GM19351 (cell line): Measurements from ENCODE around the gene UBE2J1.

ENCODE experiments used
- ATAC-seq: cut with Tn5 transposase; IDR thresholded peaks from one replicate; pipeline ENCODE4 v1.9.1; 2021; ENCODE audit warnings: mild to moderate bottlenecking, moderate library complexity; ENCODE audit not compliant: unreplicated experiment

Gene UBE2J1

DNA sequence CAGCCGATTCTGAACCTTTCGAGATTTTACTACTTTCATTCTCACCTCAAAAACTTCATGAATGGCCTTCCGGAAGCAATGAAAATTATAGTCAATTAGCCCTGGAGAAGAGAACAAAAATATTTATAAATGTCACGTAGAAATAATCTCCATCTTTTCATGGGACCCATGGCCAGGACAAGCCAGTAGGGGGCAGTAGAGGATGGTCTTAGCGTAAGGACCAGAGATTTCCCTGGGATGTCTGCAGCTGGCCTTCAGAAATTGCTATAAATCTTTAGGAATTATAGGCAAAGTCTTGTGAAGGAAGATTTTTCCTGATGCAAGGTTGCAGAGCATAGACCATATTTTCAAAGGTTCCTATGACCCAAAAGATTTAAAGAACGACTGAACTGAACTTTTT is 15.6 kb upstream of the UBE2J1 start:
- ATAC-seq = no peak

DNA sequence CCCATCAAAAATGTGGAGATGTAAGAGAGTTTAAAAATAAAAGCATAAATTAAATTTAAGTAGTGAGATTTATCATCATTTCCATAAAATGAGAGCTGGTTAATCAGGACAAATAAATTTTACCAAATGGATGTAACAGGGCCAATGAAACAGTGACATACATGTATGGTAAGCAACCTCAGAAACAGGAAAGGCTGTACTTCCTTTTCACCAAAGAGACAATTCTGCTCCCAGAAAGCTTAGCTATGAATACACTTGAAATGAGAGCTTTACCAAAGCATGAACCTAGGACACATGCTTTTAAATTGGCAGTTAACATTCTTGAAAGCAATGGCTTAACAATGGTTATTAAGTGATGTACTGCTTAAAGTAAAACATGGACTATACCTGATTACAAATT is 12.1 kb upstream of the UBE2J1 start:
- no peak for ATAC-seq

GRCh38 chr6:89361171-89361570 is 8.6 kb upstream of the UBE2J1 start:
- ATAC-seq = no peak

DNA sequence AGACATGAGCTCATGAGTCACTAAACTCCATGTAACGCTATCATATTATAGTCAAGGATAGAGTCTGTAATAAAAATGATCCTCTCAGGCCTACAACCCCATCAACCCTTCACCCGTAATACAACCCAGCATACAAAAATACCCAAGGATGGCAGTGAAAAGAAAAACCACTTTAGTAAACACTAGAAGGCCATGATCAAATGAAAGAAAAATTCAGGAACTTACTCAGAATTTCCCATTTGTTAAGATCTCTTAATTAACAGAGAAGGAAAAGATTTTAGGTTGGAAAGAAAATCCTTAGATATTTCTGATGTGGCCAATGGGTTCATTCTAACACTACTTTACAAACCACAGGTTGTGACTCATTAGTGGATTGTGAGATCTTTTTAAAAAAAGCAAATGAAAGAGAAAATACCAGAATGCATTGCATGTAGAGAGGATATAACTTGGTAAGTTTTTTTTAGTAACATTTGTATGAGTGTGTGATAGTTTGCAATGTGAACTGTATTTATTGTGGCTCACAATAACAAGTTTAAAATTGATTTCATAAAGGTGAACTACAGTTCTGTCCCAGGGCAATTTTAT is 8.0 kb upstream of the UBE2J1 start:
- ATAC-seq = peak; percentile 54

DNA sequence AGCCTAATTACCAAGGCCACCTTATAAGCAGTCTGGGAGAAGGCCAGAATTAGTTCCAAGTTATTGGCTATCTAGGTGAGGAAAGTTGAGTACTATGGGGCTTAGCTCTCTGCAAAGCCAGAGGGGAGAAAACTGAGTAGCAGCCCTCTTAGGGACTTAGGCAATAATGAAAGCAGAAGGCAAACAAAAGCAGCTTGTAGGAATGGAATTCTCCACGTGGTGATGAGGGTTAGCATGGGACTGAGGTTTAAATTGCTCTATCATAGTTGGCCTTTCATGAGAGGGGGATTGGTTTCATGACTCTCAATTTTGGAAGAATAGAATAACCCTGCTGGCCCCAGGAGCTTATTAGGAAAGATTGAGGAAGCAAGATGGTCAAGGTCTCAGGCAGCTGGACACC is 7.0 kb upstream of the UBE2J1 start:
- ATAC-seq = no peak

DNA sequence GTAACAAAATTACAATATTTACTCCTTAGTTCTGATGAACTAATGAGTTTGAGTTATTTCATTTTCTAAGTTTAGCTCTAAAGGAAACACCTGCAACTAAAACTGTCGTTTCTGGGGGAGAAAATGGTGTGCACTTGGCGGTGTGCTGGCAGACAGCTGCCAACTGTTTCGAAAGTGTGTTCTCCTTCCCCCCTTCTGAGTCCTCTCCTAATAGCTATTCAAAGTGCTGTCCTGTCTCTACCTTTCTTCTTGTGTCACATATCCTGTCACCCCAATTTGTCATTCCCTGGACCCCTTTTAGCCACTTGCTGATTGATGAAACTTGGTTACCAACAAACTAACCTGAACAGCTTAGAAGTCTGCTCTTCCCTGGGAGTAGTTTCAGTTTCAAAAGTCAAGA is 4.9 kb upstream of the UBE2J1 start:
- peak; percentile 46 for ATAC-seq

- ATAC-seq = no peak
Observed at GRCh38 chr6:89356642-89357170, 4.2 kb upstream of the UBE2J1 start.

DNA sequence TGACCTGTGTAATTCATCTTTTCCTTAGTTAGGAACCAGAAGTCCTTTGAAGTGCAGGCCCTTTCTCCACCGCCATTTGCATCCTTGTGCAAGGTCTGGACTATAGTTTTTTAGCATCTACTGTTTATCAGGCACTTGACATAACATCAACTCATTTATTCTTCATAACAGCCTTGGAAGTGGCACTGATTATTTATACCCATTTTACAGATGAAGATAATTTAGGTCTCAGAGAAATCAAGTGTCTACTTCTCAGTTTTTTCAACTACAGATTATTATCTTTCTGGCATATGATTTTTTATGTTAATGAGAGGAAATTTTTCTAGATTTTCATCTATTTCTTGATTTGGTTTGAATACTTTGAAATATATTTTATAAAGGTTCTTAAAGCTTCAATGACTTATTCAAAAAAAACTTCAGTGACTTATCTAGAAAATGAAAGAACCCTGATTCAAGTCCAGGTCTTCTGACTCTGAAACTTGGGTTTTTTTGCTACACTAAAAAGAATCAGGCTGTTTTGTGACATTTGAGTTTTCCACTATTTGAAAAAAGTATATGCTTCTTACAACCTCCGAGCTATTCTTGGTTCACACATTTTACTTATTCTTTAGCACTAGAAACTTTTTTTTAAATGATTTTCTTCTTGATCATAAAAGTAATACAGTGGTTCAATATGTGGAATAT is 3.1 kb upstream of the UBE2J1 start:
- no peak for ATAC-seq

DNA sequence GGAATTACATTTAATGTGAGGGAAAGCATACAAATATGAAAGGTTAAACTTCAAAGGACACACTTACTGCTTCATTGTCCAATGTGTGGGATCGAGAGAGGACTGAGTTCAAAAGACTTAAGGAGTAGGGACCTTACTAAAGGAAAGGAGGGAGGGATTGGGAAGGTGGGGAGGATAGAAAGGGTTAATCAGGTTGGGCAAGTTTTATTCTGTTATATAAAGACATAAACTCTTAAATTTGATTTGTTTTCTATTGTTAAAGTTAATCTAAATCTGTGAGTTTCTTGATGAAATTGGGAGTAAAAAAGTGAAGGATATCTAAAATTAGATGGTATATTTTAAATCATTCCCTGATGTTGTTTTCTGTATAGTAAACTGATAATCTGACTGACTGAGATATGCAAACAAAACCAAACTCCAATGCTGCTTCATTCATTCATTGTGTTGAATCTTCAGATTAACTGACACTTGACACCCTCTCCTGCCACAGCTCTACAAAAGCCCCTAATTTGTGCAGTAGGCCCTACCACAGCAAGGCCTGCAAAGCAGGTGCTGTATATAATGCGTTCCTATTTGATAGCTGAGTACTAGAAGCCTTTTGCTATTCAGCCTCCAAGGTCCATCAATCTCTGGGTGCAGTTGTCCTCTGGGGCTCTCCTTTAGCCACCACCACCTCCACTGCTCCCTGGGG is 1.3 kb upstream of the UBE2J1 start:
- peak; percentile 15 for ATAC-seq

GRCh38 chr6:89353118-89353556 is 615 bp upstream of the UBE2J1 start:
- no peak for ATAC-seq

GRCh38 chr6:89351671-89352277 is 748 bp downstream of the UBE2J1 start:
- no peak for ATAC-seq

DNA sequence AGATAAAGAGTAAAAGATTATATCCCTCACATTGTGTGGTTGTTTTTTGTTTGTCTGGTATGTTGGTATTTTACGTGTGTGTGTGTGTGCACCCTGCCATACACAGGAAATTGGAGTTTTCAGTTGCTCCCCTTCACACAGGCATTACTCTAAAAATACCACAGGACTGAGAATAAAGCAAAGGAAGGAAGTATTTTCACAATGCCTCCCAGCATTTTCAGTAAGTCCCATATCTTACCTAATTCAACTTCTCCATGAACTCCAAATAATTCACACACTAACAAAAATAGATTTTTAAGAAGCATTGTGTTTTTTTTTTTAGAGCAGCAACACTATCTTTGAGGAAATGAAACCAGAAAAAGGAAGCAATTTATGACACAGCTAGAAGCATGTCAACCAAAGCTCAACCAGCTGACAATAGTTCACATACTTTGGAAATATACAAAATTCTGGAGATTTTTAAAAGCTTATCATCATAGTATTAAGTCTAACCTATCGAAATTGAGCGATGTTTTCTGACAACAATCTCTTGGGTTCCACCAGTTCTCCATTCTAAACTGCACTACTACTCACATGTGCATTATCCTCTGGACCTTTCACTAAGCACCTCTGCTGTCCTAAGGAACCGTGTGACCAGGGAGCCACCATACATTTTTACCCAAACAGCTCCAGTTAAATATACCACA is 2.1 kb downstream of the UBE2J1 start:
- peak; percentile 41 for ATAC-seq

GRCh38 chr6:89348372-89348771 is 4.2 kb downstream of the UBE2J1 start:
- ATAC-seq = no peak

DNA sequence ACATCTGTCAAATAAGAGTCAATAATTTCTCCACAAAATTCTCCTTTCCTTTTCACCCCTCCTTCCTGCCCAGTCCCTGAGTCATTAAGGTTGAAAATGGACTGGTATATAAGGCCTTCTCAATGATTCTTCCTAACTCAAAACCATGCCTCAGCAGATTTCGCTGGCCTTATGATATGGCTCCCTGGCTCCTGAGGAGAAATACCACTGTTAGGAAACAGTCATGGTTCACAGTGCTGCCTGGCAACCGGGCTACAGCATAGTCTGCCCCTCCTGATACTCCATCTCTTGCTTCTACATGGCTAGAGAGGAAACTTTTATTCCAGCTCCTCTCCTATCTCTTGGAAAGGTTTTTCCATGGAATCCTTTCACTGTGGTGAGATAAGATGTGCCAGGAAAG is 4.7 kb downstream of the UBE2J1 start:
- no peak for ATAC-seq

DNA sequence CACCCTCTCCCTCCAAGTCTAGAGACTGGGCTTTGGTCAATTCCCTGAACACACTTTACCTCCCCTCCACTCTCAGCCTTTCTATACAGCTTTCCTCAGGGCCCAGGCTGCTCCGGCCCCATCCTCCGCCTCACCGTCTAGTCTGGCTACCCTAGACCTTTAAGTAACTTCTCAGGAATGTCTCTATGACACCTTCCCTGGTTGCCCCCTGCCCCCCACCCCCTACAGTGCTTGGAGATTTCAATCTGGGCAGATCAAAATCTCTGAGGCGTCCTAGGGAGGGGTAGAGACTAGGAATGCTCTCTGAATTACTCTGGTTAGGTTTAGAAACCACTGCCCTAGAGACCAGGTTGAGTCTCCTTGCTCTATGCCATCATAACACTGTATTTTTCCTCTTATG is 6.1 kb downstream of the UBE2J1 start:
- no peak for ATAC-seq

DNA sequence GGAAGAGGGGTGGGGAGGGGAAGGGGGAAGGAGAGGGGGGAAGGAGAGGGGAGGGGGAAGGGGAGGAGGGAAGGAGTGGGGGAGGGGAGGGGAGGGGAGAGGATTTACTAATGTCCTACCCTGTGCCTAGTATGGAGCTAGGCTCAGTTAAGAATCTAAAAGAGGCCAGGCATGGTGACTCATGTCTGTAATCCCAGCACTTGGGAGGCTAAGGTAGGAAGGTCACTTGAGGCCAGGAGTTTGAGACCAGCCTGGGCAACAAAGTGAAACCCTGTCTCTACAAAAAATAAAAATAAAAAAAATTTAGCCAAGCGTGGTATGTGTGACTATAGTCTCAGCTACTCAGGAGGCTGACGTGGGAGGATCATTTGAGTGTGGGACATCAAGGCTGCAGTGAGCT is 13.0 kb downstream of the UBE2J1 start:
- ATAC-seq = no peak

GRCh38 chr6:89335164-89335563 is 17.4 kb downstream of the UBE2J1 start:
- no peak for ATAC-seq

DNA sequence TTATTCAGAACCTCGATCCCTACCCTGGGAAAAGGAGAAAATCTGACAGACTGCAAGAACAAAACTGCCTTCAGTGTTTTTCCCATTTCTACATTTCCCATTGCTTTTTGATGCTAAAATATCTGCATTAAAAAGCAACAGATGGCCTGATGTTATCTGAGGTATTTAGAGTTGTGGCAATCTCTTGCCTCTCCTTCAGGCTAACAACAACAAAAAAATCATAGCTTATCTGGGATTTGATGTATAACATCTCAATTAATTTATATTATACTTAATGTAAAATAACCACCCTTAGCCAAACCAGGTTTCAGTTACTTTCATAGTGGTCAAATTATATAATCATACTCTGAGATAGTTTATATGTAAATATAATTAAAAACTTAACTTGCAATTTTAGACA is 21.6 kb downstream of the UBE2J1 start:
- no peak for ATAC-seq

DNA sequence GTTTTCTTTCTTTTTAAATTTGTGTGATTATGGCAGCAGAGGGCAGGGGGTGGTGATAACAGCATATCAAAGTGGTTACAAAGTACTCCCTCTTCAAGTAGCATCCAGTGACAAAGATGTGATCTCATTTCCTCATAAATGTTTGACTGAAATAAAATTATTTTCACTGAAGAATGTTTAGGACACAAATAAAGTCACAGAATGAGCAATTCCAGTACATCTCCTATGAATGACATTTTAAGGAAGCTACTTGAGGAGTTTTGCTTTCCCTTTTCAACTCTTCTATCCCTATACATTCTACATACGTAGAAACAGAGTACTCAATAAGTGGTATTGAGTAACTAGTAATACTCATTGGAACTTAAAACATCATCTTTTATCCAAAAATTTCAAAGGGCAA is 23.5 kb downstream of the UBE2J1 start:
- ATAC-seq = no peak

- ATAC-seq = no peak
Observed at GRCh38 chr6:89324304-89324703, 28.2 kb downstream of the UBE2J1 start.

DNA sequence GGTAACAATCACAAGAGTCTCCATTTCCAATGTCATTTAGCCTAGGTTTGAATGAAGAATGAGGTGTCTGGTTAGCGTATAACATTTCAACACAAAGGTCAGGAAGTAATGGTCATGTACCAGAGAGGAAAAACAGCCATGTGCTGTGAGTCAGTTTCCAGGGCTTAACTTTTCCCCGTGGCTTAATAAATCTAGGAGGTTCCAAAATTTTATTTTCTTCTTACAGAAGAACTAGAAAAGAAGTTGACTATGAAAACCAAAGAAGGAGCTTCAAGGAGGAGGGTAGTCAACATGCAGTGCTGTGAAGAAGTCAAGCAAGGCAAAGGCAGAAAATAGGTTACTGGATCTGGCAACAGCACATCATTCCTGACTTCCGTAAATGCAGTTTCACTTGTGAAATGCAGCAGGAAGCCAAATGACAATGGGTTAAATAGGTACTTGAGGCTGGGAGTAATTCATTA is 29.0 kb downstream of the UBE2J1 start:
- ATAC-seq = no peak
